BLaER1 (cell line): ENCODE measurements around the gene LRIG1.

Experiments used
- H3K27ac ChIP-seq: shearing (Covaris generic); formaldehyde crosslinking; 2 replicates; pipeline ENCODE4 v1.8.1; 2022
- H3K27me3 ChIP-seq: shearing (Covaris generic); formaldehyde crosslinking; 2 replicates; pipeline ENCODE4 v1.8.1; 2022
- H3K36me3 ChIP-seq: shearing (Covaris generic); formaldehyde crosslinking; 2 replicates; pipeline ENCODE4 v1.8.1; 2022
- H3K4me1 ChIP-seq: shearing (Covaris generic); formaldehyde crosslinking; 2 replicates; pipeline ENCODE4 v1.8.1; 2022
- H3K4me2 ChIP-seq: shearing (Covaris generic); formaldehyde crosslinking; 2 replicates; pipeline ENCODE4 v1.8.1; 2022
- H3K4me3 ChIP-seq: shearing (Covaris generic); formaldehyde crosslinking; 2 replicates; pipeline ENCODE4 v1.8.1; 2022
- H3K9ac ChIP-seq: shearing (Covaris generic); formaldehyde crosslinking; 2 replicates; pipeline ENCODE4 v1.8.1; 2022
- H3K9me3 ChIP-seq: shearing (Covaris generic); formaldehyde crosslinking; 2 replicates; pipeline ENCODE4 v1.8.1; 2022
- H4K20me1 ChIP-seq: shearing (Covaris generic); formaldehyde crosslinking; 2 replicates; pipeline ENCODE4 v1.8.1; 2022
- Cebpa-rat ChIP-seq: shearing (Covaris generic); IDR thresholded peaks from 2 replicates; pipeline ENCODE4 v1.8.1; 2022

Gene LRIG1

DNA sequence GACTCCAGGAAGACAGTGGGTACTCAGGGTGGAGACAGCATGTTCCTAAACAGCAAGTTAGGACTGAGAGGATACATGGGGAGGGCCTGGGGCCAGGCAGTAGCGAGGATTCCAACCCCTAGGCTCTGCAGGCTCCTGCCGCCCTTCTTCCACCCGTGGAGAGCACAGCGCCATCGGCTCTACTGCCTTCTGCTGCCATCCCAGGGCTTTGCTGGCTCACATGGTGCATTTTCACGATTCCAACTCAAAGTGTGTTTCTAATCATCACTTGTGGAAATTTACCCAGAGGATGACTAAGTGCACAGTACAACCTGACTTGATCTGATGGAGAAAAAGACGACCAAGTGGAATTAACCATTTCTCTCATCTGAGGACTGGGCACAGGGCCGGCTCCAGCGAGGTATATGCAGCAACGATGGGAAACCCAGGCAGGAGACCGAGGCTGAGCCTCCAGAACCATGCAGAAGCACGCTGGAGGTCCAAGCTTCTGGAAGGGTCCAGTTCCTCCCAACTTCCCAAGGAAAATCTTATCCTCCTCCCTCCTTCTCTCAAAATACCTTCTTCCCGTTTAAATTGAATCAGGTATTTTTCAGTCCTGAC, 104.6 kb downstream of the LRIG1 start:
- no peak for TF ChIP-seq Cebpa-rat
- Histone ChIP-seq H3K4me3 (no peak overlapping the region), H3K27me3 (no peaks in the 10 kb centered on the region), H3K27ac (no peak overlapping the region), H3K9me3 (no peaks in the 10 kb centered on the region), H3K4me2 (peak overlapping the region; percentile 92), H3K9ac (no peak overlapping the region), H4K20me1 (peaks cover 91% of the 10 kb centered on the region), H3K4me1 (peaks cover 100% of the 10 kb centered on the region), H3K36me3 (peaks cover 84% of the 10 kb centered on the region)

DNA sequence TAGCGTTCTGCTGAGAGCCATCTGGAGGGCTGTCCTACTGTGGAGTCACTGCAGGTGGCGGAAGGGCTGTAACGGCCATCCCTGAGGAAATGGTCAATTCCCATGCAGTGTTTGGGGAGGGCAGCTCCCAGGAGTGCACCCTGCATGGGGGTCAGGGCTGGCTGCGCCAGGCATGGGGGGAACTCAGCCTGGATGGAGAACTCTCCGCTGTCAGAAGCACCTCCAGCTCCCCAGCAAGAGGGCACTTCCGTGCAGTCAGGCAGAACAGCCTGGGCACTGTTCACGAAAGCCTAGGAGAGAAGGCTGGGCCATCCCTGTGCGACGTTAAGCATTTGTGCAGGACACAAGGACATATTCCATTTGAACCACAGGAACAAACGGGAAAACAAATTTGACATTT, 105.2 kb downstream of the LRIG1 start:
- H3K36me3 ChIP-seq = peaks cover 85% of the 10 kb centered on the region

GRCh38 chr3:66394753-66395249, 106.0 kb downstream of the LRIG1 start:
- H4K20me1 ChIP-seq = peaks cover 83% of the 10 kb centered on the region
- H3K27ac ChIP-seq = peak overlapping the region; percentile 73
- H3K4me2 ChIP-seq = peak overlapping the region; percentile 92
- no peaks in the 10 kb centered on the region for H3K27me3 ChIP-seq
- no peak for TF ChIP-seq Cebpa-rat
- peaks cover 100% of the 10 kb centered on the region for H3K4me1 ChIP-seq
- no peaks in the 10 kb centered on the region for H3K9me3 ChIP-seq
- H3K9ac ChIP-seq = peak overlapping the region; percentile 63; the same call in 1 of the 2 replicates
- peak overlapping the region; percentile 49 for H3K4me3 ChIP-seq
- H3K36me3 ChIP-seq = peaks cover 78% of the 10 kb centered on the region

More for the DNA sequence above, 105.2 kb downstream of the LRIG1 start:
- Histone ChIP-seq H3K4me1 (peaks cover 100% of the 10 kb centered on the region), H3K9ac (no peak overlapping the region), H3K9me3 (no peaks in the 10 kb centered on the region), H3K27ac (0 out of 2 replicates have a peak overlapping the region, but pooled peaks have one; percentile 20), H3K4me2 (peak overlapping the region; percentile 92), H3K27me3 (no peaks in the 10 kb centered on the region), H3K4me3 (peak overlapping the region; percentile 49; the same call in 1 of the 2 replicates), H4K20me1 (peaks cover 85% of the 10 kb centered on the region)
- no peak for TF ChIP-seq Cebpa-rat

- H3K4me3 ChIP-seq = peak overlapping the region; percentile 49
- H3K27me3 ChIP-seq = no peaks in the 10 kb centered on the region
- H3K9ac ChIP-seq = peak overlapping the region; percentile 63
- H3K4me2 ChIP-seq = peak overlapping the region; percentile 92
- H3K27ac ChIP-seq = peak overlapping the region; percentile 73
- H4K20me1 ChIP-seq = peaks cover 83% of the 10 kb centered on the region
- no peaks in the 10 kb centered on the region for H3K9me3 ChIP-seq
- H3K4me1 ChIP-seq = peaks cover 100% of the 10 kb centered on the region
- peaks cover 78% of the 10 kb centered on the region for H3K36me3 ChIP-seq
- TF ChIP-seq Cebpa-rat = no peak
These were observed 106.6 kb downstream of the LRIG1 start for GRCh38 chr3:66394019-66394752.

GRCh38 chr3:66393333-66394005, 107.4 kb downstream of the LRIG1 start:
- Histone ChIP-seq H4K20me1 (peaks cover 81% of the 10 kb centered on the region), H3K9me3 (no peaks in the 10 kb centered on the region), H3K36me3 (peaks cover 75% of the 10 kb centered on the region), H3K4me1 (peaks cover 100% of the 10 kb centered on the region), H3K4me3 (peak overlapping the region; percentile 49), H3K4me2 (peak overlapping the region; percentile 92), H3K27ac (peak overlapping the region; percentile 73), H3K9ac (peak overlapping the region; percentile 63), H3K27me3 (no peaks in the 10 kb centered on the region)
- TF ChIP-seq Cebpa-rat = no peak

GRCh38 chr3:66392966-66393332, 107.9 kb downstream of the LRIG1 start:
- peak overlapping the region; percentile 92 for H3K4me2 ChIP-seq
- peaks cover 74% of the 10 kb centered on the region for H3K36me3 ChIP-seq
- peaks cover 100% of the 10 kb centered on the region for H3K4me1 ChIP-seq
- no peaks in the 10 kb centered on the region for H3K9me3 ChIP-seq
- H4K20me1 ChIP-seq = peaks cover 80% of the 10 kb centered on the region
- peak overlapping the region; percentile 63 for H3K9ac ChIP-seq
- no peaks in the 10 kb centered on the region for H3K27me3 ChIP-seq
- TF ChIP-seq Cebpa-rat = no peak
- H3K27ac ChIP-seq = peak overlapping the region; percentile 73
- peak overlapping the region; percentile 49 for H3K4me3 ChIP-seq

- H4K20me1 ChIP-seq = peaks cover 79% of the 10 kb centered on the region
These were observed 108.3 kb downstream of the LRIG1 start for GRCh38 chr3:66392512-66392911.

DNA sequence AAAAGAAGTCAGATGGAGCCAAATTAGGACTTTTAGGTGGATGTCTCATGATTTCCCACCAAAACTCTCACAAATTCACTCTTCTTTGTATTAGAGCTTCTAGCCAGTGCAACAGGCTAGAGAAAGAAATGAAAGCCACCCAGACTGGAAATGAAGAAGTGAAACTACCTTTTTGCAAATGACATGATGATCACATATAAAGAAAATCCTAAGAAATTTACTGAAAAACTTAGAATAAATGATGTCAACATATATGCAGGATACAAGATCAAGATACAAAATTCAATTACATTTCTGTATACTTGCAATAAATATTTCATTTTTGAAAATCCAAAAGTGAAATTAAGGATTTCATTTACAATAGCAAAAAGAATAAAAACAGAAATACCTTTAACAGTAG, 110.8 kb downstream of the LRIG1 start:
- H3K27ac ChIP-seq = no peak overlapping the region

More at GRCh38 chr3:66392512-66392911, 108.3 kb downstream of the LRIG1 start:
- peak overlapping the region; percentile 92 for H3K4me2 ChIP-seq
- peaks cover 70% of the 10 kb centered on the region for H3K36me3 ChIP-seq
- no peak overlapping the region for H3K9ac ChIP-seq
- no peak for TF ChIP-seq Cebpa-rat
- H3K4me3 ChIP-seq = no peak overlapping the region; the same call in 1 of the 2 replicates
- H3K9me3 ChIP-seq = no peaks in the 10 kb centered on the region
- peaks cover 100% of the 10 kb centered on the region for H3K4me1 ChIP-seq
- H3K27ac ChIP-seq = peak overlapping the region; percentile 73
- no peaks in the 10 kb centered on the region for H3K27me3 ChIP-seq

DNA sequence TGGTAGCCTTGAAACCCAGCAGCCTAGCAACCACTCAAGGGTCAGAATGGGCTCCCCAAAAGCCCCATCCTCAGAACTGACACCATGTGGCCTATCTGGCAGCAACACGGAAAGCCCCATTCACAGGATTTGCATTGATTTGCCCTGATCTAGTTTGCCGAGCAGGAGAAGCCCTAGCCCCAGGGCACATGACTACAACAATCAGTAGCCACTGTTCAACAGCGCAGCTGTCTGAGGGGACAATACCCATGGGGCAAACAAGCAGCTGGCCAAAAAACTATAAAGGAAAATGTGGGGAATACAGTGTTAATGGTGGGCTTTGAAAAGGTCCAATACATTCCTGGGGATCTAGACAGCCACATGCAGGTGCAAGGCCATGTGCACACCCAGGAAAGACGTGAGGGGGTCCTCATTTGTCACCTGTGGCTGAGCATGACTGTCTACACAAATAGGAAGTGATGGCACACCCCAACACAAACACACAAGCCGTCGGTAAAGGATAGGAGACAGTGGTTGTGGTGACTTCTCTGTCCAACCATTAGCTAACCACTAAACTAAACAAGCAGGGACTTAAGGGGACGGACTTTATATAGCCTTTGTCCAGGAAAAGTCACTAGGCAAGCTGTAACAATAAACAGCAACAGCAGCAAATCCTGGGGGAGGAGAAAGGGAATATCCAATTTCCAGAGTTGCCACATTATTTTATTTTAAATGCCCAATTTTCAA, 113.7 kb downstream of the LRIG1 start:
- Histone ChIP-seq H3K4me1 (peaks cover 78% of the 10 kb centered on the region), H3K27me3 (no peaks in the 10 kb centered on the region), H3K9me3 (no peaks in the 10 kb centered on the region), H3K4me3 (peak overlapping the region; percentile 52), H3K4me2 (peak overlapping the region; percentile 89), H3K27ac (peak overlapping the region; percentile 80), H3K9ac (peak overlapping the region; percentile 51), H4K20me1 (peaks cover 81% of the 10 kb centered on the region), H3K36me3 (peaks cover 71% of the 10 kb centered on the region)
- TF ChIP-seq Cebpa-rat = no peak

More for the DNA sequence above, 110.8 kb downstream of the LRIG1 start:
- H4K20me1 ChIP-seq = peaks cover 79% of the 10 kb centered on the region
- H3K9ac ChIP-seq = no peak overlapping the region
- no peak overlapping the region for H3K4me3 ChIP-seq
- no peak for TF ChIP-seq Cebpa-rat
- H3K4me1 ChIP-seq = peaks cover 100% of the 10 kb centered on the region
- no peaks in the 10 kb centered on the region for H3K27me3 ChIP-seq
- H3K9me3 ChIP-seq = no peaks in the 10 kb centered on the region
- H3K36me3 ChIP-seq = peaks cover 57% of the 10 kb centered on the region
- peak overlapping the region; percentile 40 for H3K4me2 ChIP-seq
